Astrocyte (in vitro differentiated cells and primary cell): Measurements from ENCODE around the gene CTNNB1.

Experiments used
- CTCF ChIP-seq: IDR thresholded peaks from 2 replicates; pipeline ENCODE4 v1.5.1; 2011; ENCODE audit warnings: low read depth, mild to moderate bottlenecking, inconsistent platforms, low read length, moderate library complexity; ENCODE audit not compliant: insufficient read depth
- EZH2 ChIP-seq: IDR thresholded peaks from 2 replicates; pipeline ENCODE4 v1.6.1; 2012; ENCODE audit warnings: mild to moderate bottlenecking, low read length, inconsistent platforms; ENCODE audit not compliant: insufficient read depth

- TF ChIP-seq CTCF = no peak
- no peak for TF ChIP-seq EZH2
Measured at GRCh38 chr3:41155834-41156233, 43.5 kb upstream of the CTNNB1 start.
